Tibial artery (tissue), 4 donors: ENCODE measurements around the gene VPS13D.

Experiments
- DNase-seq, 2 donors: peaks; one replicate each; pipeline ENCODE4 v3.0.0-alpha.2; 2019
- H3K27ac ChIP-seq, 2 donors: fragments of 200-600 bp; sonication (generic) in 1 of 2; 1 replicate in 1 of 2; 2 replicates in 1 of 2; pipeline ENCODE4 v1.5.1; 2018 to 2019; ENCODE audit warnings: mild to moderate bottlenecking in 1 of 2
- H3K27me3 ChIP-seq, 2 donors: fragments of 200-600 bp; sonication (generic) in 1 of 2; one replicate each; pipeline versions ENCODE4 v1.5.1 to v1.6.0; 2016 to 2019
- H3K36me3 ChIP-seq, 3 donors: fragments of 200-600 bp; sonication (generic) in 2 of 3; one replicate each; pipeline ENCODE4 v1.5.1; 2016 to 2019; ENCODE audit warnings: mild to moderate bottlenecking in 2 of 3
- H3K4me1 ChIP-seq, 4 donors: fragments of 200-600 bp; sonication (generic) in 2 of 4; 1 replicate in 3 of 4; 2 replicates in 1 of 4; pipeline ENCODE4 v1.5.1; 2016 to 2019
- H3K4me3 ChIP-seq, 2 donors: fragments of 200-600 bp; sonication (generic) in 1 of 2; 1 replicate in 1 of 2; 2 replicates in 1 of 2; pipeline ENCODE4 v1.5.1; 2018 to 2019; ENCODE audit warnings: mild to moderate bottlenecking in 2 of 2
- H3K9me3 ChIP-seq, 3 donors: fragments of 200-600 bp; sonication (generic) in 1 of 3; one replicate each; pipeline ENCODE4 v1.5.1; 2016 to 2019
- CTCF ChIP-seq, 2 experiments: fragments of 200-600 bp in 1 of 2; fragments of 450-650 bp in 1 of 2; IDR thresholded peaks; one replicate each; pipeline ENCODE4 v1.5.1; 2017 to 2019; ENCODE audit warnings: antibody characterized with exemption in 2 of 2, mild to moderate bottlenecking in 1 of 2, moderate library complexity in 1 of 2
- intact Hi-C: fragments of 100-400 bp; cut with DNase I; formaldehyde crosslinking; loops from one replicate; pipeline ENCODE4 v1.15.0; 2023; ENCODE audit warnings: low total_unique reads

The VPS13D gene

GRCh38 chr1:12416744-12417143, 186.9 kb downstream of the VPS13D start:
- no peak overlapping the region for H3K4me3 ChIP-seq
- TF ChIP-seq CTCF (IDR thresholded peaks at IDR 0.05), result no peak
- no peak overlapping the region for H3K27ac ChIP-seq
- H3K9me3 ChIP-seq, result no peaks in the 10 kb centered on the region
- H3K27me3 ChIP-seq, result no peaks in the 10 kb centered on the region
- intact Hi-C loops, result no loop called here
- H3K36me3 ChIP-seq, result peaks cover 9 to 45% (median 25%) of the 10 kb centered on the region in 3 donors
- DNase-seq, result no peak
- peaks cover 0 to 2% (median 0%) of the 10 kb centered on the region in 4 donors for H3K4me1 ChIP-seq

DNA sequence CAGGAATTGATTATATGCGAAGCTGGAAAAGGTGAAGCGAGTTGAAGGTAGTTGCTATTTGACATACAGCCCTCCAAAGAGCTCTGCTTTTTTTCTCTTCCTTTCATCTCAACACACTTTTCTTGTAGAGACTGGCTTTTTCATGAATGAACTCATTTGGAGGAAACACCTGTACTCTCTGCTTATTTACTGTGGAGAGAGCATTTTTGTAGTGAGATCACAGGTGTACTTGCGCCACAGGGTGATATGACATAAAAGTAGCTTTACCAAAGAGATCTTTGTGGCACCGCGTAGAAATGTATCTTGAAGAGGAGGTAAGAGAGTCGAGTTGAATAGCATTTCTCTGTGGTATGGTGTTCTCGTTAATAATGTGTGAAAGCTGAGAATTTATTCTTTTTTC, 187.6 kb downstream of the VPS13D start:
- H3K4me3 ChIP-seq, result no peak overlapping the region
- intact Hi-C loops, result no loop called here
- peaks cover 0 to 5% (median 0%) of the 10 kb centered on the region in 4 donors for H3K4me1 ChIP-seq
- no peaks in the 10 kb centered on the region for H3K9me3 ChIP-seq
- H3K27me3 ChIP-seq, result no peaks in the 10 kb centered on the region
- peaks cover 9 to 45% (median 25%) of the 10 kb centered on the region in 3 donors for H3K36me3 ChIP-seq
- no peak overlapping the region for H3K27ac ChIP-seq
- no peak for DNase-seq
- no peak for TF ChIP-seq CTCF (IDR thresholded peaks at IDR 0.05)

DNA sequence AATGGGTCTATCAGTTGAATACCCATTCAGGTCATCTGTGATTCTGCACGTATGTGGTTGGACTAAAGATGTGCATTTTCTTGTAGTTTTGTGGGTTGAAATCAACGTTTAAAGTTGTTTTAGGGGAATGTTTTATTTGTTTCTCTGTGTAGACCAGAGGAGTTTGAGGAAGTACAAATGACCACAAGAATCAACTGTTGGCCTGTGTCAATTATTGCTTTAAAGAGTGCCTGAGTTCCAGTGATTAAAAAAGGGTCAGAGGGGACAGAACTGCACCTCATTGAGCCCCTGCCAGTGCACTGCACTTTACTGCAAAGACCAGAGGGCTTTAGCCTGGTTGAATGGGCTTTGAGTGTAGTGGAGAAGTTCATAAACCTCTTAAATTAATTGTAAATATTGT, 190.3 kb downstream of the VPS13D start:
- Histone ChIP-seq H3K27ac (peak overlapping the region in 1 of 2 donors; percentile 71), H3K36me3 (peaks cover 9 to 40% (median 25%) of the 10 kb centered on the region in 3 donors), H3K4me3 (no peak overlapping the region), H3K27me3 (no peaks in the 10 kb centered on the region), H3K9me3 (no peaks in the 10 kb centered on the region), H3K4me1 (peaks cover 0 to 30% (median 15%) of the 10 kb centered on the region in 4 donors)
- DNase-seq, result no peak
- no peak for TF ChIP-seq CTCF (IDR thresholded peaks at IDR 0.05)
- intact Hi-C loops, result no loop called here

DNA sequence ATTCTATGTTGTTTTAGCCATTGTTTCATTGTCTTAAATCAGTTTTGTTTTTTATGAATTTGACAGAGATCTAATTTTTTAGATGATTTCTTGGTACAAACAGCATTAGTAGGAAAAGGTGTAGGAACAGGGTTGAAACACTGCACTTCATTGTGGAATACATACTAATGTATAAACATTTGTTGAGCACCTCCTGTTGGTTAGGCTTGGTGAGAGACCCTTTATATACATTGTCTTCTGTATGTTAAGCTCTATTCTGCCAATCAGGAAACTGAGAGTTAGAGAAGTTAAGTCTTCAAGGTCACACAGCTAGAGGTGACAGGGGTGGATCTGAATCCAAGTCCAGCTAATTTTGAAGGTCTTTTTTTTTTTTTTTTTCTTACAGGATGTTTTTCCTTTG, 192.7 kb downstream of the VPS13D start:
- no peak for DNase-seq
- Histone ChIP-seq H3K9me3 (no peaks in the 10 kb centered on the region), H3K4me3 (no peak overlapping the region), H3K27ac (peak overlapping the region; percentile 71 to 73), H3K4me1 (peaks cover 0 to 30% (median 19%) of the 10 kb centered on the region in 4 donors), H3K27me3 (no peaks in the 10 kb centered on the region), H3K36me3 (peaks cover under 1 to 17% (median 13%) of the 10 kb centered on the region in 3 donors)
- intact Hi-C loops, result no loop called here
- no peak for TF ChIP-seq CTCF (IDR thresholded peaks at IDR 0.05)

- no peaks in the 10 kb centered on the region for H3K9me3 ChIP-seq
- DNase-seq, result no peak
- TF ChIP-seq CTCF (IDR thresholded peaks at IDR 0.05), result no peak
- H3K4me3 ChIP-seq, result no peak overlapping the region
- intact Hi-C loops, result no loop called here
- H3K36me3 ChIP-seq, result peaks cover 0 to 17% (median under 1%) of the 10 kb centered on the region in 3 donors
- peaks cover 0 to 30% (median 19%) of the 10 kb centered on the region in 4 donors for H3K4me1 ChIP-seq
- H3K27ac ChIP-seq, result peak overlapping the region; percentile 71 to 73
- H3K27me3 ChIP-seq, result no peaks in the 10 kb centered on the region
These were observed 194.3 kb downstream of the VPS13D start for GRCh38 chr1:12424087-12424529.

- TF ChIP-seq CTCF (IDR thresholded peaks at IDR 0.05), result no peak
- peaks cover 0 to 30% (median 19%) of the 10 kb centered on the region in 4 donors for H3K4me1 ChIP-seq
- H3K27ac ChIP-seq, result peak overlapping the region; percentile 71 to 73
- H3K4me3 ChIP-seq, result no peak overlapping the region
- H3K27me3 ChIP-seq, result no peaks in the 10 kb centered on the region
- no peak for DNase-seq
- H3K9me3 ChIP-seq, result no peaks in the 10 kb centered on the region
- peaks cover 0 to 16% (median 7%) of the 10 kb centered on the region in 3 donors for H3K36me3 ChIP-seq
- intact Hi-C loops, result no loop called here
These were observed 195.0 kb downstream of the VPS13D start for GRCh38 chr1:12424793-12425192.
